AG04450 (cell line): ENCODE results near the gene TMEM182. TPM values are rescaled to one million over a fixed set of nuclear protein-coding genes. Genes with fewer than 3 reads are reported as not detected.

Source experiments
- CTCF ChIA-PET: fragments of 300-600, 350-600 bp; formaldehyde crosslinking; extraction: SDS; loops from one replicate; lab custom pipeline; 2022; ENCODE audit warnings: antibody characterized with exemption, inconsistent platforms; lab: Charles Lee
- POLR2A ChIA-PET: fragments of 350-600 bp; formaldehyde crosslinking; extraction: SDS; loops from one replicate; lab custom pipeline; 2021; ENCODE audit warnings: antibody characterized with exemption, inconsistent platforms; lab: Yijun Ruan, JAX
- DNase-seq: peaks from one replicate; pipeline ENCODE4 v3.0.0-alpha.2; 2011; ENCODE audit warnings: low read depth, low spot score
- H3K27ac ChIP-seq: one replicate; pipeline ENCODE4 v1.5.1; 2012; ENCODE audit warnings: low read depth, low read length, control low read depth
- H3K27me3 ChIP-seq: one replicate; pipeline ENCODE4 v1.6.0; 2012; ENCODE audit warnings: low read length; ENCODE audit not compliant: control insufficient read depth, insufficient read depth
- H3K4me3 ChIP-seq: 2 replicates; pipeline ENCODE4 v1.5.1; 2011; ENCODE audit warnings: mild to moderate bottlenecking, low read depth, low read length, control low read depth
- H3K9me3 ChIP-seq: 2 replicates; pipeline ENCODE4 v1.5.1; 2012; ENCODE audit warnings: low read length; ENCODE audit not compliant: control insufficient read depth, insufficient read depth
- polyA plus RNA-seq: library from polyadenylated mRNA; depleted of rRNA; stranded (reverse); fragments of >200 nt; gene quantifications from 2 replicates; pipeline ENCODE4 v1.2.3, GENCODE V29; 2011
- TF ChIP-seq, protein P1 (sequence below): IDR thresholded peaks from 2 replicates; pipeline ENCODE4 v1.5.1; 2011; ENCODE audit warnings: low read depth, low read length, control low read depth, inconsistent platforms

Gene TMEM182
- polyA plus RNA-seq, 1 experiment, result 3.6 TPM

DNA sequence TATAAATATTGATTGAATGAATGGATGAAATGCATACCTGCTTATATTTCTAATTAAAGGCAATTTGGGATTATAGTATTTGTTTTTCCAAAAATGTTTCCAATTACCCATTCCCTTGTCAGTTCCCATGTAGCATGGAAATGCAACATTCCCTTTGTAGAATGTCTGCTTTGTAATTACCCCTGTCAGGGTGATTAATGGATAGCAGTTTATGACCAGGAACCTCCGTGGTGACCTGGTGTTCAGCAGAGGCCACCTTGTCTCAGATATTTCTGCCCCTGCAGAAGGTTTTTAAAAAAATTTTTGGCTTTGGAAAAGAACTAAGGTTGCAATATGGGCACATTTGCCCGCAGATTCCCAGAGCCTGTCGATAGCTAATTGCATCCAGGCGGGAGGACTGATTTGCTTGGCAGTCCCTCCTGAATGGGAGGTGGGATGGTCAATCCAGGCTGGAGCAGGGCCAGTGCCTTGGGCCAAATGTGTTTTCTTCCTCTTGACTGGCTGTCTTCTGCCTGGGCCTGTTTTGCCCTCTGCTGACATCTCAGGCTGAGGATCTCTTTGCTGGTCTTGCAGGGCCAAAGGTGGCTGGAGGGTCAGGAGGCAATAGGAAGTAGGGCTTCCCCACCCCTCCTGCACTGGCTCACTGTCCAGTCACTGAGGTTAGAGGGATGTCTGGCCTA lies 82.1 kb downstream of the TMEM182 start:
- ChIA-PET CTCF (no interaction called here), POLR2A (no interaction called here)
- H3K27me3 ChIP-seq, result no peaks in the 10 kb centered on the region
- DNase-seq, result no peak
- H3K9me3 ChIP-seq, result no peaks in the 10 kb centered on the region; the same call in 1 of the 2 replicates
- no peak overlapping the region for H3K4me3 ChIP-seq
- TF ChIP-seq, protein P1, sequence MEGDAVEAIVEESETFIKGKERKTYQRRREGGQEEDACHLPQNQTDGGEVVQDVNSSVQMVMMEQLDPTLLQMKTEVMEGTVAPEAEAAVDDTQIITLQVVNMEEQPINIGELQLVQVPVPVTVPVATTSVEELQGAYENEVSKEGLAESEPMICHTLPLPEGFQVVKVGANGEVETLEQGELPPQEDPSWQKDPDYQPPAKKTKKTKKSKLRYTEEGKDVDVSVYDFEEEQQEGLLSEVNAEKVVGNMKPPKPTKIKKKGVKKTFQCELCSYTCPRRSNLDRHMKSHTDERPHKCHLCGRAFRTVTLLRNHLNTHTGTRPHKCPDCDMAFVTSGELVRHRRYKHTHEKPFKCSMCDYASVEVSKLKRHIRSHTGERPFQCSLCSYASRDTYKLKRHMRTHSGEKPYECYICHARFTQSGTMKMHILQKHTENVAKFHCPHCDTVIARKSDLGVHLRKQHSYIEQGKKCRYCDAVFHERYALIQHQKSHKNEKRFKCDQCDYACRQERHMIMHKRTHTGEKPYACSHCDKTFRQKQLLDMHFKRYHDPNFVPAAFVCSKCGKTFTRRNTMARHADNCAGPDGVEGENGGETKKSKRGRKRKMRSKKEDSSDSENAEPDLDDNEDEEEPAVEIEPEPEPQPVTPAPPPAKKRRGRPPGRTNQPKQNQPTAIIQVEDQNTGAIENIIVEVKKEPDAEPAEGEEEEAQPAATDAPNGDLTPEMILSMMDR, result no peak
- H3K27ac ChIP-seq, result no peak overlapping the region

DNA sequence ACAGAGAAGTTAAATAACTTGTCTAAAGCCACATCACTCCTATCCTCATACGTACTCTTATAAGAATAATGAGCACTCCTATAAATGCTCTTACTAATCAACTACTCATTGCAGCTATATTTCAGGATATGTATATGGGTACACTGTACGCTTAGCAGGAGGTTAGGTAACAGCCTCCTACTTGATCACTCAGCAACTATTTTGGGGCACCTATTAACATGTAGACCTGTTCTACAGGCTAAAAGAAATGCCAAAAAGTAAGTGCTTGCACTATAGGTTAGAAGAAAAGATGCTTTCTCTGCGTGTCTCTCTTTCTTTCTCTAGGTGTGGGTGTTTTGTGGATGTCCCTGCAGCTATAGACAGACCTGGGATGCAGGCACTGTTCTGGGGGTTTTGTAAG lies 83.1 kb downstream of the TMEM182 start:
- no peak for DNase-seq
- ChIA-PET CTCF (no interaction called here), POLR2A (no interaction called here)
- H3K9me3 ChIP-seq, result no peaks in the 10 kb centered on the region; the same call in 1 of the 2 replicates
- H3K4me3 ChIP-seq, result no peak overlapping the region
- no peak overlapping the region for H3K27ac ChIP-seq
- no peaks in the 10 kb centered on the region for H3K27me3 ChIP-seq
- TF ChIP-seq, protein P1, result no peak

DNA sequence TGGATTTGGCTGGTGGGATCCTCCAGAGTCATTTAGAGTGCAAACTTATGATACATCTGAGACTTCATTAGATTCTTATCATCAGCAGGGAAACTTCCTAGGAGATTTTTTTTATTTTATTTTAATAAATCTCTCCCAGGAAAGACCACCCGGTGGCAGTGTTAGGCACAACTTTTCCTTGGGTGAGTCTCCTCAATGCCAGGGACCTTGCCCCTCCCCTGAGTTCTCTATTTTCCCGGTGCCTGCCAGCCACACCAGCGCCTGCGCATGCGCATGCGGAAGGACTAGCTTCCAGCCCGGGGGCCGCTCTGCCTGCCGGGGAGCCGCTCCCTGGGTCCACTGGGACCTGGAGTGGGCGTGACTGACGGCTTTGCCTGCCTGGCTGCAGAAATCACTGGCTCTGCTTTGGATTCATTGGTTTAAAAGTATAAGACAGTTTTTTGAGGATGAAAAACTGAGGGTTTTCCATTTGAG lies 86.6 kb downstream of the TMEM182 start:
- ChIA-PET CTCF (no interaction called here), POLR2A (no interaction called here)
- no peak overlapping the region for H3K27ac ChIP-seq
- no peaks in the 10 kb centered on the region; the same call in 1 of the 2 replicates for H3K9me3 ChIP-seq
- TF ChIP-seq, protein P1, result no peak
- no peak overlapping the region for H3K4me3 ChIP-seq
- no peak for DNase-seq
- no peaks in the 10 kb centered on the region for H3K27me3 ChIP-seq

- DNase-seq, result no peak
- Histone ChIP-seq H3K27ac (no peak overlapping the region), H3K4me3 (no peak overlapping the region), H3K9me3 (no peaks in the 10 kb centered on the region; the same call in 1 of the 2 replicates), H3K27me3 (no peaks in the 10 kb centered on the region)
- ChIA-PET POLR2A (no interaction called here), CTCF (interaction anchor here (1.9 kb wide), 1 partner anchor 9 kb away, joined by 12 read pairs; no protein-coding TSS in a partner anchor)
- TF ChIP-seq, protein P1, result no peak
These were observed 89.1 kb downstream of the TMEM182 start for GRCh38 chr2:102850888-102851287.

- ChIA-PET POLR2A (no interaction called here), CTCF (no interaction called here)
- DNase-seq, result no peak
- Histone ChIP-seq H3K9me3 (no peaks in the 10 kb centered on the region; the same call in 1 of the 2 replicates), H3K4me3 (no peak overlapping the region), H3K27me3 (no peaks in the 10 kb centered on the region), H3K27ac (no peak overlapping the region)
- TF ChIP-seq, protein P1, result no peak
These were observed 91.0 kb downstream of the TMEM182 start for GRCh38 chr2:102852867-102853266.
